Lower leg skin (tissue), 3 donors: ENCODE data around the gene SIN3B.

Experiments used
- CTCF ChIP-seq, 3 donors: fragments of 450-650 bp; IDR thresholded peaks; one replicate each; pipeline ENCODE4 v1.5.1; 2016; ENCODE audit warnings: antibody characterized with exemption in 3 of 3, mild to moderate bottlenecking in 3 of 3, moderate library complexity in 2 of 3
- POLR2A ChIP-seq, 2 donors: fragments of 450-650 bp; IDR thresholded peaks; one replicate each; pipeline ENCODE4 v1.6.1; 2016 to 2017; ENCODE audit warnings: antibody characterized with exemption in 2 of 2, mild to moderate bottlenecking in 1 of 2, moderate library complexity in 1 of 2

GRCh38 chr19:16919496-16919895 lies 90.3 kb downstream of the SIN3B start:
- no peak for TF ChIP-seq CTCF (IDR thresholded peaks at IDR 0.05)
- TF ChIP-seq POLR2A (IDR thresholded peaks at IDR 0.05): no peak
